Coronary artery (tissue), 2 donors: Measurements from ENCODE around the gene BTBD9.

Experiments
- DNase-seq: peaks from one replicate; pipeline ENCODE4 v3.0.0-alpha.2; 2017; ENCODE audit warnings: low spot score
- H3K27ac ChIP-seq, 2 donors: fragments of 200-600 bp; sonication (generic); one replicate each; pipeline ENCODE4 v1.5.1; 2016 to 2019
- H3K4me3 ChIP-seq: fragments of 200-600 bp; sonication (generic); 2 replicates; pipeline ENCODE4 v1.5.1; 2016; ENCODE audit warnings: mild to moderate bottlenecking, moderate library complexity
- TF ChIP-seq, protein P1 (sequence below): fragments of 200-600 bp; sonication (generic); IDR thresholded peaks from one replicate; pipeline ENCODE4 v1.5.1; 2019; ENCODE audit warnings: antibody characterized with exemption

BTBD9 gene

DNA sequence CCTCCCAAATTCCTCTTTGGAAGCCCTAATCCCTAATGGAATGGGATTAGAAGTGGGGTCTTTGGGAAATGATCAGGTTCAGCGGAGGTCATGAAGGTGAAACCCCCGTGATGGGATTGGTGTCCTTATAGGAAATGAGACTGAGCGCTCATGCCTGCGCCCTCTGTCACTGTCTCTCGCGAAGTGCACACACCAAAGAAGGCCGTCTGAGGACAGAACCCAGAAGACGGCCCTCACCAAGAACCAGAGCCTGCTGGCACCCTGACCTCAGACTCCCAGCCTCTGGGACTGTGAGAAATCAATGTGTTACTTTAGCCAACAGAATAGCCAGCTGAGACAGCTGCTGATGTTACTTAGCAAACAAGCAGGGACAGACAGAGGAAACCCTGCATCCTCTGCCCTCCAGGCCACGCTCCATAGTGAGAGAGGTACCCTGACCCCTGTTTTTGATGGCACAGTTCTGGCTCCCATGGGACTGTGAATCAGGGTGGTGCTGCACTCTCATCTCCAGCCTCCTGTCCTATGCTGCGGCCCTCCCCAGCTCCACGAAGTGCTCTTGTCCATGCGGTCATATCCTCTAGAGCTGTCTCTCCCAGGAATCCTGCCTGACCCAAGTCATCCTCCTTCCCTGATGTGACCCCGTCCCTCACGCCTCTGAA, 450.9 kb downstream of the BTBD9 start:
- no peak overlapping the region for H3K4me3 ChIP-seq
- TF ChIP-seq, protein P1, sequence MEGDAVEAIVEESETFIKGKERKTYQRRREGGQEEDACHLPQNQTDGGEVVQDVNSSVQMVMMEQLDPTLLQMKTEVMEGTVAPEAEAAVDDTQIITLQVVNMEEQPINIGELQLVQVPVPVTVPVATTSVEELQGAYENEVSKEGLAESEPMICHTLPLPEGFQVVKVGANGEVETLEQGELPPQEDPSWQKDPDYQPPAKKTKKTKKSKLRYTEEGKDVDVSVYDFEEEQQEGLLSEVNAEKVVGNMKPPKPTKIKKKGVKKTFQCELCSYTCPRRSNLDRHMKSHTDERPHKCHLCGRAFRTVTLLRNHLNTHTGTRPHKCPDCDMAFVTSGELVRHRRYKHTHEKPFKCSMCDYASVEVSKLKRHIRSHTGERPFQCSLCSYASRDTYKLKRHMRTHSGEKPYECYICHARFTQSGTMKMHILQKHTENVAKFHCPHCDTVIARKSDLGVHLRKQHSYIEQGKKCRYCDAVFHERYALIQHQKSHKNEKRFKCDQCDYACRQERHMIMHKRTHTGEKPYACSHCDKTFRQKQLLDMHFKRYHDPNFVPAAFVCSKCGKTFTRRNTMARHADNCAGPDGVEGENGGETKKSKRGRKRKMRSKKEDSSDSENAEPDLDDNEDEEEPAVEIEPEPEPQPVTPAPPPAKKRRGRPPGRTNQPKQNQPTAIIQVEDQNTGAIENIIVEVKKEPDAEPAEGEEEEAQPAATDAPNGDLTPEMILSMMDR: no peak
- H3K27ac ChIP-seq: no peak overlapping the region
- no peak for DNase-seq

DNA sequence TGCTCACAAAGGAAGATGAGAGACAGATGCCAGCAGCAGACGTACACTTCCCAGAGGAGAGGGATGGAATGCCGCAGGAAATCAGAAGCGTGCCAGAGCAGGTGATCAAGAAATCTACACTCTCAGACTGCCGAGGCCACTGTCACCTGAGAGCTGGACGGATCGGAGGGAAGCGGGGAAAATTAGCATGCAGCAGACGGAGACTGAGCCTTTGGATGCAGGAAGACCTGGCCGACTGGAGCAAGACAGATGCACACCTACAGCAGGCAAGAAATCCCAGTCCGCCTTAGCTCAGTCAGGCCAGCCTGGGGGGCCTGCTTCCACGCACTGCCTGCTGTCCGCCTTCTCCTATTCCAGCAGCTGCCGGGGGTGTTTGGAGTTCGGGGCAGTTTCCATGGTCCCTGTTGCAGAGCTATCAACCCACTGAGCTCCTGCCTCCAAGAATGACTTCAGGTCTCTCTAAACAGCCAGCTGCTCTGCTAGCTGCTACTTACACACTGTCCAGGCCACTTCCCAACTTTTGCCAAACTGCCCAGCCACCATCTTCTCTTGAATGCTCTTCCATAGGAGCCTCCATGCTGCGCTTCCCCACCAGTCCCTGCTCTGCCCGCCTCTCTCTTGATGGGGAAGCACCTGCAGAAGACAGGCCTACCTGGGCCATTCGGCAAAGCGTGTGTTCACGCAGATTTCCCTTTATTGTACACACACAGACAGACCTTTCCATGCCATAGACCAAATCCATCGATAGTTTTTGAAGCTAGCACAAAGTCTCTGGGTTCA, 451.7 kb downstream of the BTBD9 start:
- no peak for DNase-seq
- TF ChIP-seq, protein P1: no peak
- H3K4me3 ChIP-seq: no peak overlapping the region
- no peak overlapping the region for H3K27ac ChIP-seq

DNA sequence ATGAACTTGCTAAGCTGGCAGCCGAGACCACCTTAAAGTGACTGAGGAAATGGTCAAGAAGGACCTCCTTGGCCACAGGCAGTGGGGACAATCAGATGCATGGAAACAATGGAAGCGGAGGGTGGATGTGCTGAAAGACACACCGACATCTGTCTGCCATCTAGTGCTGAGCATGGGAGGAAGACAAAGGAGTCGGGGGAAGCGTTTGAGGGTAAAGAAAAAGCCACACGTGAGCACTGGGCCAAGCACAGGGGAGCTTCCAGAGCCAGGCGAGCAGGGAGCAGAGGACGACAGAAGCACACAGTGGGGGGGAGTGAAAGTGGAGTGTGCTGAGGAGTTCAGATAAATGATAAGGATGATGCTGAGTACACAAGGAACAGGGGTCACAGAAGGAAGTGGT, 452.4 kb downstream of the BTBD9 start:
- TF ChIP-seq, protein P1: no peak
- DNase-seq: no peak
- H3K27ac ChIP-seq: no peak overlapping the region
- no peak overlapping the region for H3K4me3 ChIP-seq

DNA sequence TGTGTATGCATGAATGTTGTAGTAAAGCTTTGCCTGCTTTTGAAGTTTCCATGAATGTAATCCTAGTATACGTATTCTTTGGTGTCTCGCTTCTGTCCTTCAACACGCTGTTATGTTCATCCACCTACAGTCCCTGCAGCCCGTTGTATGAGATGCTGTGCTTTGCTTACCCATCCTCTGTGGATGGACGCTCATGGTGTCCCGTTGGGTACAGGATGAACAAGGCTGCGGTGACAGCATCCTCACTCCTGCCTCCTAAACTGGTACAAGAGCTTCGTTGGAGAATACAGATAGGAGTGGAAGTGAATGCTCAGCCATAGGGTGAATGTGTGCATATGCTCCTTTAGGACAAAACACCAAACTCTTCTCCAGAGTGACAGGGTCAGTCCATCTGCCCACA, 454.0 kb downstream of the BTBD9 start:
- TF ChIP-seq, protein P1: no peak
- no peak for DNase-seq
- Histone ChIP-seq H3K4me3 (no peak overlapping the region), H3K27ac (no peak overlapping the region)

DNA sequence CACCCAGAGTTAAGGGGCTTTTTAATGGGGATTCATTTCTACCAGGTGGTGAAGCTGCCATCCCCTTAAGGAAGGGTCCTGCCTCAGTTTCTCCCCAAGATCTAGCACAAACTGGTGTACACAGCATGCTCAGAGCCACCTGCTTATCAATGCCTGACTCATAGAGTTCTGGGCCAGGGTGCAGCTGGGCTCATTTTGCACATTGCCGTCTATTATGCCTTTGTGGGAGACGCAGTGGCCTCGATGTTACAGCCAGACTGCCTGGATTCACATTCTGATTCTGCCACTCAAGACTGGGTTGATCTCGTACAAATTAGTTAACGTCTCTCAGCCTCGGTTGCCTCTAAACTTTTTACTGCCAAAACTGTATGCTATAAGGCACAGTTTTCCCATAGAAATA, 454.5 kb downstream of the BTBD9 start:
- H3K4me3 ChIP-seq: no peak overlapping the region
- TF ChIP-seq, protein P1: no peak
- DNase-seq: peak; percentile 9
- no peak overlapping the region for H3K27ac ChIP-seq

DNA sequence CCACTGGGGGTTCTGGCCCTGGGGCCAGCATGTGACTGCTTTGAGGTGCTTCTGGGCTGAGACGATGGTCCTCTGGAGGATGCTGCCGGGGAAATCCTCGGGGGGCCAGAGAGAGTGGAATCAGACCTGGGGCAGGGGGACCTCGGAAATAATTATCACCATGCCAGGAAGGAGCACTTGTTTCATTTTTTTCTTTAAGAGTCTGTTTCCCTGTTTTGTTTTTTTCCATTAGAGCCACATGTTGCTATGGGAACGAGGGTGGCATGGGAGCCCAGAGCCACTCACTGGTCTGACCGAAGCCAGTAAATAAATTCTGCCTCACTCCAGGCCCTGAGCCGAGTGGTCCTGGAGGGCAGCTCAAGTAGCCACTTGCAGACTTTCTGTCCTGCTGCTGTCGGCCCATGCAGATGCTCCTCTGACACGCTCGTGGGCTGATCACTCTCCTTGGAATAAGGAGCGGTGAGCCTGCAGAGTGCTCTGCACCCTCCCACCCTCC, 455.1 kb downstream of the BTBD9 start:
- no peak overlapping the region for H3K27ac ChIP-seq
- TF ChIP-seq, protein P1: no peak
- H3K4me3 ChIP-seq: no peak overlapping the region
- no peak for DNase-seq
